Measurements from ENCODE around the gene SLC18B1. TPM values are rescaled to one million over a fixed set of nuclear protein-coding genes. Genes with fewer than 3 reads are reported as not detected.

The SLC18B1 gene
- total RNA-seq, 1 experiment from 2014 or later, result 24.1 TPM

- H3K4me3 Mint-ChIP-seq, result no peak overlapping the region
- ChIA-PET CTCF (interaction anchor here (0.5 to 0.7 kb wide), 2 partner anchors 29 to 238 kb away, joined by 3 read pairs; partner anchors contain the start of gene STX7), POLR2A (no interaction called here)
- no peak for TF ChIP-seq GABPB1 (CRISPR knock-in tag; IDR thresholded peaks at IDR 0.05)
- TF ChIP-seq MXD4 (CRISPR knock-in tag; IDR thresholded peaks at IDR 0.05; ENCODE audit: borderline replicate concordance), result no peak
- no peak for TF ChIP-seq TP53 (CRISPR knock-in tag; IDR thresholded peaks at IDR 0.05)
- no peak for TF ChIP-seq ZNF423 (CRISPR knock-in tag; IDR thresholded peaks at IDR 0.05)
- TF ChIP-seq CREB1 (CRISPR knock-in tag; IDR thresholded peaks at IDR 0.05), result no peak
- TF ChIP-seq ZNF232 (CRISPR knock-in tag; IDR thresholded peaks at IDR 0.05), result no peak
- TF ChIP-seq ZNF532 (CRISPR knock-in tag; IDR thresholded peaks at IDR 0.05; ENCODE audit: borderline replicate concordance), result no peak
- no peak for TF ChIP-seq FOXP4 (CRISPR knock-in tag; IDR thresholded peaks at IDR 0.05)
- H3K27me3 Mint-ChIP-seq (ENCODE audit: low read depth), result no peaks in the 10 kb centered on the region
- no peaks in the 10 kb centered on the region for H3K36me3 Mint-ChIP-seq
- no peak for ATAC-seq
- DNase-seq (ENCODE audit: low spot score), result no peak
- H3K9me3 Mint-ChIP-seq, result no peaks in the 10 kb centered on the region
- no peak overlapping the region for H3K27ac Mint-ChIP-seq
- no peaks in the 10 kb centered on the region for H3K4me1 Mint-ChIP-seq
Measured at GRCh38 chr6:132751306-132751705, 47.1 kb downstream of the SLC18B1 start.

GRCh38 chr6:132750455-132751248 is 47.8 kb downstream of the SLC18B1 start:
- ATAC-seq, result no peak
- no peak for TF ChIP-seq IRF1 (CRISPR knock-in tag; IDR thresholded peaks at IDR 0.05)
- TF ChIP-seq GRHL2 (CRISPR knock-in tag; IDR thresholded peaks at IDR 0.05; ENCODE audit: insufficient replicate concordance, severe bottlenecking), result no peak
- TF ChIP-seq ZNF532 (CRISPR knock-in tag; IDR thresholded peaks at IDR 0.05; ENCODE audit: borderline replicate concordance), result no peak
- no peak for TF ChIP-seq ZNF416 (CRISPR knock-in tag; IDR thresholded peaks at IDR 0.05)
- TF ChIP-seq ZNF512 (CRISPR knock-in tag; IDR thresholded peaks at IDR 0.05; ENCODE audit: borderline replicate concordance), result no peak
- no peak for TF ChIP-seq ZNF423 (CRISPR knock-in tag; IDR thresholded peaks at IDR 0.05)
- TF ChIP-seq CTCF (IDR thresholded peaks at IDR 0.05), result no peak
- no peak for TF ChIP-seq ESRRA (CRISPR knock-in tag; IDR thresholded peaks at IDR 0.05; ENCODE audit: borderline replicate concordance)
- no peak for TF ChIP-seq NFE2L1 (CRISPR knock-in tag; IDR thresholded peaks at IDR 0.05)
- no peak for TF ChIP-seq ZNF138 (CRISPR knock-in tag; conservative IDR thresholded peaks at IDR 0.05)
- POLR2A ChIA-PET, result no interaction called here
- H3K27ac Mint-ChIP-seq, result no peak overlapping the region
- no peaks in the 10 kb centered on the region for H3K9me3 Mint-ChIP-seq
- CTCF ChIA-PET, result interaction anchor here (0.5 to 0.7 kb wide), 2 partner anchors 29 to 238 kb away, joined by 3 read pairs; partner anchors contain the start of gene STX7
- DNase-seq (ENCODE audit: low spot score), result no peak
- H3K27me3 Mint-ChIP-seq (ENCODE audit: low read depth), result no peaks in the 10 kb centered on the region
- H3K36me3 Mint-ChIP-seq, result no peaks in the 10 kb centered on the region
- no peak overlapping the region for H3K4me3 Mint-ChIP-seq
- H3K4me1 Mint-ChIP-seq, result no peaks in the 10 kb centered on the region
